A549 (cell line): ENCODE results near the gene ITGA1. TPM values are rescaled to one million over a fixed set of nuclear protein-coding genes. Genes with fewer than 3 reads are reported as not detected.
A peak's percentile ranks its signal among the peaks of the same experiment; 100 is the strongest.

ENCODE experiments used
- ATAC-seq, 2 experiments: fragments of 200-7000 bp in 1 of 2; fragments of >200 bp in 1 of 2; cut with Nextera tagmentation in 1 of 2; cut with Tn5 transposase in 1 of 2; 3 replicates each; pipeline versions ENCODE4 v1.8.0 to v1.9.1; 2018 to 2020; ENCODE audit warnings: mild to moderate bottlenecking in 1 of 2, moderate library complexity in 1 of 2
- CTCF ChIA-PET: fragments of 300-600 bp; sonication (Branson Sonifier 250); formaldehyde crosslinking; extraction: SDS; loops from one replicate; lab custom pipeline; 2021; ENCODE audit warnings: antibody characterized with exemption, inconsistent platforms; lab: Yijun Ruan, JAX
- POLR2A ChIA-PET: fragments of 350-600 bp; formaldehyde crosslinking; extraction: SDS; loops from one replicate; lab custom pipeline; 2021; ENCODE audit warnings: antibody characterized with exemption, inconsistent platforms; lab: Yijun Ruan, JAX
- DNase-seq, 2 experiments: peaks; one replicate each; pipeline versions ENCODE4 v3.0.0 to v3.0.0-alpha.2; 2011 to 2016; ENCODE audit warnings: low read depth in 1 of 2, low spot score in 1 of 2
- FAIRE-seq: peaks from 2 replicates; lab custom pipeline; 2011; peaks lifted over from hg19 to GRCh38; lab: Jason Lieb, UNC
- H3K27ac ChIP-seq, 2 experiments: fragments of >200 bp; sonication (Bioruptor Twin); formaldehyde crosslinking; 3 replicates each; pipeline ENCODE4 v1.5.1; 2016 to 2017
- H3K4me1 ChIP-seq: fragments of >200 bp; sonication (Bioruptor Twin); formaldehyde crosslinking; 3 replicates; pipeline ENCODE4 v1.6.1; 2016
- H3K4me2 ChIP-seq: fragments of >200 bp; sonication (Bioruptor Twin); formaldehyde crosslinking; 3 replicates; pipeline ENCODE4 v1.6.1; 2016
- H3K4me3 ChIP-seq: fragments of >200 bp; sonication (Bioruptor Twin); formaldehyde crosslinking; 3 replicates; pipeline ENCODE4 v1.5.1; 2016
- H3K9me3 ChIP-seq: fragments of >200 bp; sonication (Bioruptor Twin); formaldehyde crosslinking; 3 replicates; pipeline ENCODE4 v1.6.1; 2016
- CEBPB ChIP-seq, 2 experiments: fragments of >200 bp in 1 of 2; sonication (Bioruptor Twin) in 1 of 2; formaldehyde crosslinking in 1 of 2; IDR thresholded peaks; 2 replicates each; pipeline ENCODE4 v1.6.1; 2012 to 2016
- CHD2 ChIP-seq: fragments of 150-350 bp; IDR thresholded peaks from 2 replicates; pipeline ENCODE4 v1.6.1; 2014; ENCODE audit warnings: low read length; ENCODE audit not compliant: partially characterized antibody
- EHF ChIP-seq: fragments of 250-450 bp; sonication (Bioruptor Pico); IDR thresholded peaks from 2 replicates; pipeline ENCODE4 v1.5.0; 2020; ENCODE audit warnings: mild to moderate bottlenecking
- EP300 ChIP-seq, 2 experiments: fragments of >200 bp; sonication (Bioruptor Twin); formaldehyde crosslinking; IDR thresholded peaks; 2 replicates in 1 of 2; 3 replicates in 1 of 2; pipeline ENCODE4 v1.6.1; 2016 to 2017
- FOXS1 ChIP-seq: fragments of 250-450 bp; sonication (Bioruptor Pico); IDR thresholded peaks from 2 replicates; pipeline ENCODE4 v1.5.0; 2020; ENCODE audit warnings: mild to moderate bottlenecking, moderate library complexity
- GATA3 ChIP-seq: IDR thresholded peaks from 2 replicates; pipeline ENCODE4 v1.6.1; 2012; ENCODE audit warnings: borderline replicate concordance
- JUN ChIP-seq, 2 experiments: fragments of >200 bp; sonication (Bioruptor Twin); formaldehyde crosslinking; IDR thresholded peaks; 2 replicates in 1 of 2; 3 replicates in 1 of 2; pipeline ENCODE4 v1.6.1; 2016 to 2017
- JUNB ChIP-seq: fragments of >200 bp; sonication (Bioruptor Twin); formaldehyde crosslinking; IDR thresholded peaks from 2 replicates; pipeline ENCODE4 v1.6.1; 2016
- KDM1A ChIP-seq: fragments of 200-600 bp; sonication (generic); IDR thresholded peaks from 2 replicates; pipeline ENCODE4 v1.6.1; 2016; ENCODE audit warnings: low read depth, mild to moderate bottlenecking
- MAZ ChIP-seq: fragments of 150-350 bp; IDR thresholded peaks from 2 replicates; pipeline ENCODE4 v1.6.1; 2014; ENCODE audit warnings: antibody characterized with exemption, low read depth, low read length, borderline replicate concordance
- MYC ChIP-seq: IDR thresholded peaks from 2 replicates; pipeline ENCODE4 v1.6.1; 2012; ENCODE audit warnings: mild to moderate bottlenecking, inconsistent platforms, low read length, improper control_type of control experiment, borderline replicate concordance
- RAD21 ChIP-seq, 2 experiments: fragments of >200 bp in 1 of 2; sonication (Bioruptor Twin) in 1 of 2; formaldehyde crosslinking in 1 of 2; IDR thresholded peaks in 1 of 2; conservative IDR thresholded peaks in 1 of 2; 2 replicates in 1 of 2; 3 replicates in 1 of 2; pipeline ENCODE4 v1.6.1; 2012 to 2018; ENCODE audit warnings: inconsistent platforms in 1 of 2
- RCOR1 ChIP-seq: fragments of 150-350 bp; IDR thresholded peaks from 2 replicates; pipeline ENCODE4 v1.6.1; 2014; ENCODE audit warnings: antibody characterized with exemption, low read length, low read depth
- RFX5 ChIP-seq: fragments of 450-650 bp; IDR thresholded peaks from 2 replicates; pipeline ENCODE4 v1.7.1; 2014; ENCODE audit warnings: antibody characterized with exemption, mild to moderate bottlenecking, moderate library complexity
- RNF2 ChIP-seq: fragments of 200-600 bp; sonication (generic); IDR thresholded peaks from 2 replicates; pipeline ENCODE4 v1.6.1; 2016; ENCODE audit warnings: low read depth, mild to moderate bottlenecking, antibody characterized with exemption, moderate library complexity, borderline replicate concordance
- SMC3 ChIP-seq: fragments of >200 bp; sonication (Bioruptor Twin); formaldehyde crosslinking; IDR thresholded peaks from 3 replicates; pipeline ENCODE4 v1.6.1; 2018; ENCODE audit warnings: inconsistent platforms
- SREBF2 ChIP-seq: fragments of 450-650 bp; IDR thresholded peaks from 2 replicates; pipeline ENCODE4 v1.6.1; 2014; ENCODE audit warnings: mild to moderate bottlenecking, moderate library complexity
- ZC3H11A ChIP-seq: fragments of 450-650 bp; IDR thresholded peaks from 2 replicates; pipeline ENCODE4 v1.6.1; 2014; ENCODE audit warnings: antibody characterized with exemption, mild to moderate bottlenecking
- ZFP36 ChIP-seq: fragments of 450-650 bp; IDR thresholded peaks from 2 replicates; pipeline ENCODE4 v1.6.1; 2014; ENCODE audit warnings: borderline replicate concordance; ENCODE audit not compliant: partially characterized antibody
- ZNF302 ChIP-seq: fragments of 250-450 bp; sonication (Bioruptor Pico); IDR thresholded peaks from 2 replicates; pipeline ENCODE4 v1.9.0; 2021; ENCODE audit warnings: inconsistent platforms, mild to moderate bottlenecking, moderate library complexity
- ZSCAN20 ChIP-seq: fragments of 250-450 bp; sonication (Bioruptor Pico); IDR thresholded peaks from 2 replicates; pipeline ENCODE4 v1.8.0; 2022; ENCODE audit warnings: mild to moderate bottlenecking, moderate library complexity
- WGBS: methylation state at CpG from one replicate; pipeline ENCODE4 v1.1.6; 2017; ENCODE audit errors: missing lambda C conversion rate; 5-methylcytosine and 5-hydroxymethylcytosine counted together
- polyA plus RNA-seq, 4 experiments: library from polyadenylated mRNA; depleted of rRNA in 3 of 4; stranded (reverse); fragments of >200 nt; fragmentation: RNase III in 1 of 4; extraction: RNeasy Plus Mini Kit Qiagen cat#74134 plus additional on column Dnase treatment in 1 of 4; gene quantifications; 2 replicates in 3 of 4; 3 replicates in 1 of 4; pipeline ENCODE4 v1.2.3, GENCODE V29; 2011 to 2017
- TF ChIP-seq, protein P1 (sequence below): fragments of 250-450 bp; sonication (Bioruptor Pico); IDR thresholded peaks from 2 replicates; pipeline ENCODE4 v1.5.0; 2020; ENCODE audit warnings: low read depth, mild to moderate bottlenecking, moderate library complexity
- TF ChIP-seq, protein P2 (sequence below): IDR thresholded peaks from 2 replicates; pipeline ENCODE4 v1.6.1; 2012; ENCODE audit warnings: low read depth, borderline replicate concordance
- TF ChIP-seq, protein P3 (sequence below): fragments of >200 bp; sonication (Bioruptor Twin); formaldehyde crosslinking; IDR thresholded peaks from 2 replicates; pipeline ENCODE4 v1.6.1; 2016
- TF ChIP-seq, protein P4 (sequence below): fragments of 250-450 bp; sonication (Bioruptor Pico); IDR thresholded peaks from 2 replicates; pipeline ENCODE4 v1.5.0; 2021; ENCODE audit warnings: mild to moderate bottlenecking, moderate library complexity, borderline replicate concordance

Gene ITGA1
- polyA plus RNA-seq, 2 of the 4 experiments (the other 2 are of a cell fraction): 1.5 to 5.5 TPM

DNA sequence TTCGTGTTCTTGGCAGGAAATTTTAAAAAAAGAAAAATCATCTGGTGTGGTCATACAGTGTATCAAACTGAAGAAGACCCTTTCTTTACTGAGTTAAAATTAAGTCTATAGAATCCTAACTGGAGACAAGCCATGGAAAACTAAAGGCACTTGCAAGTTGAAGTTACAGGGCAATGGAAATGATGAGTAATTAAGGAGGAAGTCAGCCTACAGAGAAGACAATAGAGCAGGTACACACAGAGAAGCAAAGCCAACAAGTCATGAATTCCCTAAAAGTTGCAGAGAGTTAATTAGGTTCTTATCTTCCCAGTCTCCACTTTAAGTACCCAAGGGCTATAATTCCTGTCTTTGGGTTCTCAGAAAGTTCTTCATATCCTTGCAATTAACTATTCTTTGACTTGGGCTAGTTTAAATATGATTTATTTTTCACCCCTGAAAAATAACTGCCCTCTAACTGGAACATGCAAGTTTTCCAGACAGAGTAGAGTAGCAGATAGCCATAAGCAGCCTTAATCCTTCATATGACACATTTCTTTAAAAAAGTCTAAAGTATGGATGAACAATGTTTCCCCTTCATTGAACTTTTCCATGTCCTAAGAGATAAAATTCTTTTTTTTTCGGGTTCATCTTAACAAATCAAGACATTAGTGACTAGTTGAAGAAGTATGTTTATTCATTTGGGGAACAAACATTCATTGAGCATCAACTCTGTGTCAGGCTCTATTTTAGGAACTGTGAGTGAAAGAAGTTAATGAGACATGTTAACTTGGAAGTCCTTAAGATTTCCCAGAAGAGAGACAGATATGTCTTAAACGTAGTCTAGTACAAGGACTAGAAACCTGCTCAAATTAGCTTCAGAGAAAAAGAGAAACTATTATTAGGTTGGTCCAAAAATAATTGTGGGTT is 196.3 kb downstream of the ITGA1 start:
- peaks cover 17% of the 10 kb centered on the region for H3K4me1 ChIP-seq
- FAIRE-seq (peak; percentile 13), ATAC-seq (no peak), DNase-seq (no peak)
- H3K9me3 ChIP-seq: no peaks in the 10 kb centered on the region
- WGBS: 36% methylated on average over 3 of the region's 3 CpGs
- H3K4me3 ChIP-seq: no peak overlapping the region
- ChIA-PET CTCF (no interaction called here), POLR2A (no interaction called here)
- H3K4me2 ChIP-seq: no peak overlapping the region
- no peak overlapping the region for H3K27ac ChIP-seq
- TF ChIP-seq CEBPB (IDR thresholded peaks at IDR 0.05) (no peak), MYC (no peak), EP300 (IDR thresholded peaks at IDR 0.05) (no peak), FOXS1 (no peak), RNF2 (no peak), ZFP36 (no peak), JUN (IDR thresholded peaks at IDR 0.05) (no peak), KDM1A (no peak), GATA3 (no peak), MAZ (no peak), ZSCAN20 (no peak), SMC3 (no peak), RAD21 (conservative IDR thresholded peaks at IDR 0.05 in 1 of 2, IDR thresholded peaks at IDR 0.05 in 1 of 2) (no peak), JUNB (no peak), EHF (CRISPR knock-in tag) (no peak), ZNF302 (CRISPR knock-in tag) (no peak), SREBF2 (no peak), RCOR1 (no peak)
- TF ChIP-seq, protein P1, sequence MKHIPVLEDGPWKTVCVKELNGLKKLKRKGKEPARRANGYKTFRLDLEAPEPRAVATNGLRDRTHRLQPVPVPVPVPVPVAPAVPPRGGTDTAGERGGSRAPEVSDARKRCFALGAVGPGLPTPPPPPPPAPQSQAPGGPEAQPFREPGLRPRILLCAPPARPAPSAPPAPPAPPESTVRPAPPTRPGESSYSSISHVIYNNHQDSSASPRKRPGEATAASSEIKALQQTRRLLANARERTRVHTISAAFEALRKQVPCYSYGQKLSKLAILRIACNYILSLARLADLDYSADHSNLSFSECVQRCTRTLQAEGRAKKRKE (CRISPR knock-in tag): no peak
- TF ChIP-seq, all 56 proteins: peak for 0

DNA sequence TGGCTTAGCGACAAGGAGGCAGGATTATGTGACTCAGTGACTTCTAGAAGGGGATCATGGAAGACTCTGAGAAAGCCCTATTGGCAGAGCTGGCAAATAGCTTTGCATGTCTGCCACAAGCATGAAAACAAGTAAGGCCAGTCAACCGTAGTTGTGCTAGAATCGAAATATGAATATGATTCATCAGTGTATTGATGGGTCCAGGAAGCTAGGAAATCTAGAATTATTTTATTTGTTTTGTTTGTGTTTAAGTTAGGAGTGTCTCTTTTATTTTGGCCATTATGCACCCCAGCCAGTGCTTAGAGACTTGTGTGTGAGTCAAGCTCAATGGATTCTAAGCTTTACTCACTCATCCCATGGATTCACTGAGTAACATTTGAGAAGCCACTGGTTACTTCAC is 197.6 kb downstream of the ITGA1 start:
- WGBS: 72% methylated on average over 3 of the region's 3 CpGs
- H3K4me2 ChIP-seq: no peak overlapping the region
- POLR2A ChIA-PET: no interaction called here
- H3K4me1 ChIP-seq: peaks cover 18% of the 10 kb centered on the region
- ATAC-seq: no peak
- TF ChIP-seq EHF (CRISPR knock-in tag) (no peak), ZC3H11A (no peak), CEBPB (IDR thresholded peaks at IDR 0.05) (no peak), MAZ (no peak), CHD2 (no peak), RFX5 (no peak), FOXS1 (no peak)
- TF ChIP-seq, protein P2, sequence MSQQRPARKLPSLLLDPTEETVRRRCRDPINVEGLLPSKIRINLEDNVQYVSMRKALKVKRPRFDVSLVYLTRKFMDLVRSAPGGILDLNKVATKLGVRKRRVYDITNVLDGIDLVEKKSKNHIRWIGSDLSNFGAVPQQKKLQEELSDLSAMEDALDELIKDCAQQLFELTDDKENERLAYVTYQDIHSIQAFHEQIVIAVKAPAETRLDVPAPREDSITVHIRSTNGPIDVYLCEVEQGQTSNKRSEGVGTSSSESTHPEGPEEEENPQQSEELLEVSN: no peak
- TF ChIP-seq, protein P3, sequence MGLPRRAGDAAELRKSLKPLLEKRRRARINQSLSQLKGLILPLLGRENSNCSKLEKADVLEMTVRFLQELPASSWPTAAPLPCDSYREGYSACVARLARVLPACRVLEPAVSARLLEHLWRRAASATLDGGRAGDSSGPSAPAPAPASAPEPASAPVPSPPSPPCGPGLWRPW: no peak
- TF ChIP-seq, protein P4, sequence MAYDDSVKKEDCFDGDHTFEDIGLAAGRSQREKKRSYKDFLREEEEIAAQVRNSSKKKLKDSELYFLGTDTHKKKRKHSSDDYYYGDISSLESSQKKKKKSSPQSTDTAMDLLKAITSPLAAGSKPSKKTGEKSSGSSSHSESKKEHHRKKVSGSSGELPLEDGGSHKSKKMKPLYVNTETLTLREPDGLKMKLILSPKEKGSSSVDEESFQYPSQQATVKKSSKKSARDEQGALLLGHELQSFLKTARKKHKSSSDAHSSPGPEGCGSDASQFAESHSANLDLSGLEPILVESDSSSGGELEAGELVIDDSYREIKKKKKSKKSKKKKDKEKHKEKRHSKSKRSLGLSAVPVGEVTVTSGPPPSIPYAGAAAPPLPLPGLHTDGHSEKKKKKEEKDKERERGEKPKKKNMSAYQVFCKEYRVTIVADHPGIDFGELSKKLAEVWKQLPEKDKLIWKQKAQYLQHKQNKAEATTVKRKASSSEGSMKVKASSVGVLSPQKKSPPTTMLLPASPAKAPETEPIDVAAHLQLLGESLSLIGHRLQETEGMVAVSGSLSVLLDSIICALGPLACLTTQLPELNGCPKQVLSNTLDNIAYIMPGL: no peak
- H3K4me3 ChIP-seq: no peak overlapping the region
- CTCF ChIA-PET: interaction anchor here (0.8 to 1.8 kb wide), 3 partner anchors 36 to 111 kb away, joined by 3 to 10 read pairs (median 4); no protein-coding TSS in a partner anchor
- no peaks in the 10 kb centered on the region for H3K9me3 ChIP-seq
- no peak overlapping the region for H3K27ac ChIP-seq
- DNase-seq: no peak
- FAIRE-seq: no peak
